Measurements from ENCODE around the gene SRD5A3. TPM values are rescaled to one million over a fixed set of nuclear protein-coding genes. Genes with fewer than 3 reads are reported as not detected.

The SRD5A3 gene
- total and polyA plus RNA-seq, 9 of the 15 experiments (the other 6 are each of a cell fraction or from before 2014, with no cell fraction given): 2.5 to 37.0 (median 13.3) TPM

- TF ChIP-seq ZNF507 (tag; conservative IDR thresholded peaks at IDR 0.05) (no peak), EHMT2 (IDR thresholded peaks at IDR 0.05) (no peak), WHSC1 (IDR thresholded peaks at IDR 0.05; ENCODE audit: low read length) (no peak), ZNF444 (CRISPR knock-in tag; IDR thresholded peaks at IDR 0.05) (no peak), PATZ1 (CRISPR knock-in tag; IDR thresholded peaks at IDR 0.05; ENCODE audit: borderline replicate concordance) (no peak), FOXK2 (conservative IDR thresholded peaks at IDR 0.05 in 1 of 2, IDR thresholded peaks at IDR 0.05 in 1 of 2; ENCODE audit: low read depth in 2 of 2) (no peak), SIN3B (IDR thresholded peaks at IDR 0.05; ENCODE audit: low read depth) (0 out of 2 replicates have a peak, but pooled peaks have one; percentile 8), PKNOX1 (IDR thresholded peaks at IDR 0.05) (0 out of 2 replicates have a peak, but pooled peaks have one; percentile 23), BDP1 (IDR thresholded peaks at IDR 0.05; ENCODE audit: insufficient read depth, insufficient read length) (no peak), SMAD1 (IDR thresholded peaks at IDR 0.05; ENCODE audit: low read depth, low read length, partially characterized antibody) (no peak), HNRNPH1 (optimal IDR thresholded peaks at IDR 0.05; ENCODE audit: low read depth, low read length) (no peak), ETS2 (tag; IDR thresholded peaks at IDR 0.05; ENCODE audit: borderline replicate concordance, poor library complexity, severe bottlenecking) (no peak), E2F8 (IDR thresholded peaks at IDR 0.05; ENCODE audit: low read depth, partially characterized antibody) (no peak), ZNF217 (CRISPR knock-in tag; IDR thresholded peaks at IDR 0.05) (no peak), ELF4 (CRISPR knock-in tag; IDR thresholded peaks at IDR 0.05) (peak; percentile 78; the same call in 1 of the 2 replicates), HMBOX1 (IDR thresholded peaks at IDR 0.05) (0 out of 2 replicates have a peak, but pooled peaks have one; percentile 27)
Observed at GRCh38 chr4:55397520-55398321, 51.7 kb downstream of the SRD5A3 start (continued).
